ENCODE data around the gene CD300E.
A peak's percentile ranks its signal among the peaks of the same experiment; 100 is the strongest.
"Not testable (repeated sequence)": the region's sequence is repeated elsewhere in the genome, so short reads cannot be mapped to it uniquely, and the experiment has no call there.

The CD300E gene

GRCh38 chr17:74635418-74635817 lies 11.9 kb upstream of the CD300E start:
- no peak overlapping the region for H3K9ac ChIP-seq (ENCODE audit: low read length)
- H3K4me3 ChIP-seq (ENCODE audit: low read length): no peak overlapping the region
- H3K9me3 ChIP-seq (ENCODE audit: control insufficient read depth, low read length): no peaks in the 10 kb centered on the region
- H3K27me3 ChIP-seq (replicated peaks; ENCODE audit: control insufficient read depth, insufficient read depth, low read length): peaks cover 37% of the 10 kb centered on the region
- peaks cover 9% of the 10 kb centered on the region for H3K4me1 ChIP-seq (ENCODE audit: control insufficient read depth, insufficient read depth, low read length)
- H3K36me3 ChIP-seq (ENCODE audit: control insufficient read depth, insufficient read depth, low read length, severe bottlenecking): no peaks in the 10 kb centered on the region
- DNase-seq (ENCODE audit: low read depth): no peak

- H3K4me3 ChIP-seq (ENCODE audit: low read length): no peak overlapping the region
- no peak for DNase-seq (ENCODE audit: low read depth)
- H3K27me3 ChIP-seq (replicated peaks; ENCODE audit: control insufficient read depth, insufficient read depth, low read length): peaks cover 29% of the 10 kb centered on the region
- peaks cover 9% of the 10 kb centered on the region for H3K4me1 ChIP-seq (ENCODE audit: control insufficient read depth, insufficient read depth, low read length)
- H3K9ac ChIP-seq (ENCODE audit: low read length): no peak overlapping the region
- no peaks in the 10 kb centered on the region for H3K9me3 ChIP-seq (ENCODE audit: control insufficient read depth, low read length)
- no peaks in the 10 kb centered on the region for H3K36me3 ChIP-seq (ENCODE audit: control insufficient read depth, insufficient read depth, low read length, severe bottlenecking)
These were observed 9.8 kb upstream of the CD300E start for GRCh38 chr17:74633326-74633725.

GRCh38 chr17:74632617-74633016 lies 9.1 kb upstream of the CD300E start:
- H3K27me3 ChIP-seq (replicated peaks; ENCODE audit: control insufficient read depth, insufficient read depth, low read length): peaks cover 30% of the 10 kb centered on the region
- H3K4me1 ChIP-seq (ENCODE audit: control insufficient read depth, insufficient read depth, low read length): peaks cover 9% of the 10 kb centered on the region
- H3K9ac ChIP-seq (ENCODE audit: low read length): no peak overlapping the region
- H3K36me3 ChIP-seq (ENCODE audit: control insufficient read depth, insufficient read depth, low read length, severe bottlenecking): no peaks in the 10 kb centered on the region
- peak overlapping the region; percentile 47 for H3K4me3 ChIP-seq (ENCODE audit: low read length)
- no peaks in the 10 kb centered on the region for H3K9me3 ChIP-seq (ENCODE audit: control insufficient read depth, low read length)
- no peak for DNase-seq (ENCODE audit: low read depth)

- Histone ChIP-seq H3K9ac (ENCODE audit: low read length) (no peak overlapping the region), H3K4me3 (ENCODE audit: low read length) (peak overlapping the region; percentile 47), H3K9me3 (ENCODE audit: control insufficient read depth, low read length) (peaks cover 3% of the 10 kb centered on the region), H3K36me3 (ENCODE audit: control insufficient read depth, insufficient read depth, low read length, severe bottlenecking) (no peaks in the 10 kb centered on the region), H3K4me1 (ENCODE audit: control insufficient read depth, insufficient read depth, low read length) (peaks cover 9% of the 10 kb centered on the region), H3K27me3 (replicated peaks; ENCODE audit: control insufficient read depth, insufficient read depth, low read length) (peaks cover 33% of the 10 kb centered on the region)
- peak; percentile 6 for DNase-seq (ENCODE audit: low read depth)
These were observed 8.2 kb upstream of the CD300E start for GRCh38 chr17:74631468-74632450.

- DNase-seq (ENCODE audit: low read depth): not testable (repeated sequence)
- peaks cover 35% of the 10 kb centered on the region for H3K27me3 ChIP-seq (replicated peaks; ENCODE audit: control insufficient read depth, insufficient read depth, low read length)
These were observed 6.7 kb upstream of the CD300E start for GRCh38 chr17:74630251-74630650.

DNA sequence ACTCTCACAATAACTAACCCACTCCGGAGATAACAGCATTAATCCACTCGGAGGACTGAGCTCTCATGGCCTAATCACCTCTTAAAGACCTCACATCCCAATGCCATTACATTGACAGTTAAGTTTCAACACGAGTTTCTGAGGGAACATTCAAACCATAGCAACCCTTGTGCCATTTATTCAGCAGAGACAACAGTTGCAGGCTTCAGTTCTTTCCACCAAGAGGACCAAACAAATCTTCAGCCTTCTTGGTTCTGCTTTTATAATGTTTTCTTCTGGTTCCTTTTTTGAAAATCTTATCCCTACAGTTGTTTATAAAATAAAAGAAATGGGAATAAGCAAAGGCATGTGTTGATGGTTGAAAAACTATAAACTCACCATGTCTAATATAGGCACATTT lies 2.1 kb upstream of the CD300E start:
- Histone ChIP-seq H3K36me3 (ENCODE audit: control insufficient read depth, insufficient read depth, low read length, severe bottlenecking) (no peaks in the 10 kb centered on the region), H3K27me3 (replicated peaks; ENCODE audit: control insufficient read depth, insufficient read depth, low read length) (peaks cover 32% of the 10 kb centered on the region), H3K9me3 (ENCODE audit: control insufficient read depth, low read length) (peaks cover 9% of the 10 kb centered on the region), H3K4me1 (ENCODE audit: control insufficient read depth, insufficient read depth, low read length) (peaks cover 5% of the 10 kb centered on the region), H3K9ac (ENCODE audit: low read length) (no peak overlapping the region), H3K4me3 (ENCODE audit: low read length) (no peak overlapping the region)
- no peak for DNase-seq (ENCODE audit: low read depth)

More at GRCh38 chr17:74630251-74630650, 6.7 kb upstream of the CD300E start:
- not testable (repeated sequence) for H3K4me3 ChIP-seq (ENCODE audit: low read length); H3K36me3 ChIP-seq (ENCODE audit: control insufficient read depth, insufficient read depth, low read length, severe bottlenecking); H3K9me3 ChIP-seq (ENCODE audit: control insufficient read depth, low read length); H3K4me1 ChIP-seq (ENCODE audit: control insufficient read depth, insufficient read depth, low read length); H3K9ac ChIP-seq (ENCODE audit: low read length)

- H3K27me3 ChIP-seq (replicated peaks; ENCODE audit: control insufficient read depth, insufficient read depth, low read length): peaks cover 32% of the 10 kb centered on the region
- H3K36me3 ChIP-seq (ENCODE audit: control insufficient read depth, insufficient read depth, low read length, severe bottlenecking): no peaks in the 10 kb centered on the region
- H3K4me3 ChIP-seq (ENCODE audit: low read length): no peak overlapping the region
- no peak for DNase-seq (ENCODE audit: low read depth)
- H3K9me3 ChIP-seq (ENCODE audit: control insufficient read depth, low read length): peaks cover 9% of the 10 kb centered on the region
- H3K4me1 ChIP-seq (ENCODE audit: control insufficient read depth, insufficient read depth, low read length): peaks cover 5% of the 10 kb centered on the region
- H3K9ac ChIP-seq (ENCODE audit: low read length): no peak overlapping the region
These were observed 593 bp upstream of the CD300E start for GRCh38 chr17:74624131-74624530.

GRCh38 chr17:74619077-74619673 lies 4.4 kb downstream of the CD300E start:
- peaks cover 5% of the 10 kb centered on the region for H3K4me1 ChIP-seq (ENCODE audit: control insufficient read depth, insufficient read depth, low read length)
- H3K9me3 ChIP-seq (ENCODE audit: control insufficient read depth, low read length): no peaks in the 10 kb centered on the region
- no peak overlapping the region for H3K4me3 ChIP-seq (ENCODE audit: low read length)
- H3K9ac ChIP-seq (ENCODE audit: low read length): no peak overlapping the region
- peaks cover 49% of the 10 kb centered on the region for H3K27me3 ChIP-seq (replicated peaks; ENCODE audit: control insufficient read depth, insufficient read depth, low read length)
- no peaks in the 10 kb centered on the region for H3K36me3 ChIP-seq (ENCODE audit: control insufficient read depth, insufficient read depth, low read length, severe bottlenecking)
- DNase-seq (ENCODE audit: low read depth): peak; percentile 3

- peaks cover 2% of the 10 kb centered on the region for H3K4me1 ChIP-seq (ENCODE audit: control insufficient read depth, insufficient read depth, low read length)
- peaks cover 56% of the 10 kb centered on the region for H3K27me3 ChIP-seq (replicated peaks; ENCODE audit: control insufficient read depth, insufficient read depth, low read length)
- H3K36me3 ChIP-seq (ENCODE audit: control insufficient read depth, insufficient read depth, low read length, severe bottlenecking): no peaks in the 10 kb centered on the region
- no peaks in the 10 kb centered on the region for H3K9me3 ChIP-seq (ENCODE audit: control insufficient read depth, low read length)
- no peak for DNase-seq (ENCODE audit: low read depth)
- no peak overlapping the region for H3K4me3 ChIP-seq (ENCODE audit: low read length)
- no peak overlapping the region for H3K9ac ChIP-seq (ENCODE audit: low read length)
These were observed 5.1 kb downstream of the CD300E start for GRCh38 chr17:74618451-74618850.

DNA sequence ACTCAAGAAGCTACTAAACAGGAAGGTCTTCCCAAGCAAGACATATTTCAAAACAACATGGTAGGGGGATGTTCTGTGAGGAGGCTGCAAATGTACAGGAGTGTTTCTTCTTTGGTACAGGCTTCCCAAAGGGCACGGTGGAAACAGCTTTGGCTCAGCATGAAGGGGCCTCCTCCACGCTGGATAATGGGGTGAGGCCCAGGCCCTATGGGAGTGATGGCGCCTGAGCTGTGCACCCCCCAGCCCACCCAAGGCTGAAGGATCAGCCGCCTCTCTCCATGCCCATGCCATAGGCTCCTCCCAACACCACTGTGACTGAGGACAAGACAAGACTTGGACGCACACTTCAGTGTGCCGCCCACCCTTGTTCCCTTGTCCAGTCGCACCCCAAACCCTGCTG lies 6.8 kb downstream of the CD300E start:
- Histone ChIP-seq H3K27me3 (replicated peaks; ENCODE audit: control insufficient read depth, insufficient read depth, low read length) (peaks cover 68% of the 10 kb centered on the region), H3K4me3 (ENCODE audit: low read length) (no peak overlapping the region)
- DNase-seq (ENCODE audit: low read depth): no peak

GRCh38 chr17:74612046-74612445 lies 11.5 kb downstream of the CD300E start:
- no peak for DNase-seq (ENCODE audit: low read depth)
- Histone ChIP-seq H3K27me3 (replicated peaks; ENCODE audit: control insufficient read depth, insufficient read depth, low read length) (peaks cover 81% of the 10 kb centered on the region), H3K4me3 (ENCODE audit: low read length) (no peak overlapping the region)

More for the DNA sequence above, 6.8 kb downstream of the CD300E start:
- Histone ChIP-seq H3K4me1 (ENCODE audit: control insufficient read depth, insufficient read depth, low read length) (no peaks in the 10 kb centered on the region), H3K9me3 (ENCODE audit: control insufficient read depth, low read length) (no peaks in the 10 kb centered on the region), H3K36me3 (ENCODE audit: control insufficient read depth, insufficient read depth, low read length, severe bottlenecking) (no peaks in the 10 kb centered on the region), H3K9ac (ENCODE audit: low read length) (no peak overlapping the region)

More at GRCh38 chr17:74612046-74612445, 11.5 kb downstream of the CD300E start:
- no peaks in the 10 kb centered on the region for H3K9me3 ChIP-seq (ENCODE audit: control insufficient read depth, low read length)
- no peaks in the 10 kb centered on the region for H3K4me1 ChIP-seq (ENCODE audit: control insufficient read depth, insufficient read depth, low read length)
- H3K9ac ChIP-seq (ENCODE audit: low read length): no peak overlapping the region
- no peaks in the 10 kb centered on the region for H3K36me3 ChIP-seq (ENCODE audit: control insufficient read depth, insufficient read depth, low read length, severe bottlenecking)

Data from adipocyte (in vitro differentiated cells).